ENCODE results near the gene ZNF45. TPM values are rescaled to one million over a fixed set of nuclear protein-coding genes. Genes with fewer than 3 reads are reported as not detected.
A peak's percentile ranks its signal among the peaks of the same experiment; 100 is the strongest.

The ZNF45 gene
- total and polyA plus RNA-seq, 2 of the 13 experiments (the other 11 are each of a cell fraction or from before 2014, with no cell fraction given), result 2.4 to 11.3 TPM

DNA sequence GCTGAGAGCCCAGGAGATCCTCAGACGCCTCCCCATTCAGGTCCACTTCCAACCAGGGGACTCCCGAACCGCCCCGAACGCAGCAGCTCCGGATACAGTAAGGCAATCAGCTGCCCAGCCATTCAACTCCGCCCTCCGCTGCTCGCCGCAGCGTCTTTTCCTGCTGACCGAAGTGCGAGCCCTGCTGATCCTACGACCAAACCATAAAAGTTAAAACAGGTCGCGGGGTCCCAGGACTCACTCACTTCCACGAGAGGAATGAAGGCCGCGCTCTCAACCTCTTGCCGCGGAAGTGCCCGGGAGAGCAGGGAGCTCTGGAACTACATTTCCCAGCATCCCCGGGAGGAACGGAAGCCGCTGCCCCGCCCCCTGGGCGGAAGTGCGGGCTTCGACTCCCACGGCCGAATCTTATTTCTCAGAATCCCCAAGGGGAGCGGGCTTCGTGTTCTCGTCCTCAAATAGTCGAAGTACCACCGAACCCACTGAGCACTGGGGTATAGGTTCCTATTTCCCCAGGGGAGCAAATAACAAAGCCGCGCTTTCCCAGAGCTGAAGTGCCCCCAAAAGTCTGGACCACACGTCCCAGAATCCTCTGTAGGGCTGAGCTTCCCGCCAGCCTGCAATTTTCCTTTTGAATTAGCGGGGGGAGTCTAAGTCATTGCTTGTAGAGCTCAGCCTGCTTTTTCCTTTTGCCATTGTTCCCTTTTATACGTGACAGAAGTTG is at the start of gene ZNF45 (continued):
- TF ChIP-seq ZNF687 (CRISPR knock-in tag; IDR thresholded peaks at IDR 0.05) (peak; percentile 65), ZSCAN31 (CRISPR knock-in tag; IDR thresholded peaks at IDR 0.05; ENCODE audit: low read depth) (peak; percentile 53), ZBTB1 (CRISPR knock-in tag; IDR thresholded peaks at IDR 0.05; ENCODE audit: borderline replicate concordance) (no peak), PAWR (CRISPR knock-in tag; IDR thresholded peaks at IDR 0.05; ENCODE audit: borderline replicate concordance) (no peak), AGO1 (IDR thresholded peaks at IDR 0.05; ENCODE audit: low read depth, low read length, poor library complexity, severe bottlenecking) (peak; percentile 43), NR3C1 (CRISPR knock-in tag; IDR thresholded peaks at IDR 0.05) (no peak), JUN (CRISPR knock-in tag; IDR thresholded peaks at IDR 0.05) (no peak), ZZZ3 (CRISPR knock-in tag; IDR thresholded peaks at IDR 0.05; ENCODE audit: borderline replicate concordance) (no peak), ZNF34 (CRISPR knock-in tag; IDR thresholded peaks at IDR 0.05; ENCODE audit: borderline replicate concordance) (no peak), BORCS8-MEF2B (CRISPR knock-in tag; IDR thresholded peaks at IDR 0.05) (no peak), DNMT1 (CRISPR knock-in tag; IDR thresholded peaks at IDR 0.05) (no peak), ZNF784 (CRISPR knock-in tag; IDR thresholded peaks at IDR 0.05; ENCODE audit: borderline replicate concordance) (no peak), ELF3 (CRISPR knock-in tag; IDR thresholded peaks at IDR 0.05) (peak; percentile 56), MBNL3 (CRISPR knock-in tag; conservative IDR thresholded peaks at IDR 0.05) (no peak), AHR (CRISPR knock-in tag; IDR thresholded peaks at IDR 0.05) (peak; percentile 23; the same call in 1 of the 2 replicates), DMAP1 (CRISPR knock-in tag; IDR thresholded peaks at IDR 0.05) (peak; percentile 56; the same call in 1 of the 2 replicates), MZF1 (CRISPR knock-in tag; IDR thresholded peaks at IDR 0.05; ENCODE audit: borderline replicate concordance) (no peak), PLRG1 (conservative IDR thresholded peaks at IDR 0.05) (no peak), HOXD1 (CRISPR knock-in tag; IDR thresholded peaks at IDR 0.05) (no peak), IRF2 (CRISPR knock-in tag; IDR thresholded peaks at IDR 0.05) (peak; percentile 79; the same call in 1 of the 2 replicates), ZNF775 (CRISPR knock-in tag; IDR thresholded peaks at IDR 0.05; ENCODE audit: borderline replicate concordance) (no peak)
- TF ChIP-seq, protein P1, sequence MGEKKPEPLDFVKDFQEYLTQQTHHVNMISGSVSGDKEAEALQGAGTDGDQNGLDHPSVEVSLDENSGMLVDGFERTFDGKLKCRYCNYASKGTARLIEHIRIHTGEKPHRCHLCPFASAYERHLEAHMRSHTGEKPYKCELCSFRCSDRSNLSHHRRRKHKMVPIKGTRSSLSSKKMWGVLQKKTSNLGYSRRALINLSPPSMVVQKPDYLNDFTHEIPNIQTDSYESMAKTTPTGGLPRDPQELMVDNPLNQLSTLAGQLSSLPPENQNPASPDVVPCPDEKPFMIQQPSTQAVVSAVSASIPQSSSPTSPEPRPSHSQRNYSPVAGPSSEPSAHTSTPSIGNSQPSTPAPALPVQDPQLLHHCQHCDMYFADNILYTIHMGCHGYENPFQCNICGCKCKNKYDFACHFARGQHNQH (CRISPR knock-in tag; IDR thresholded peaks at IDR 0.05), result peak; percentile 44; the same call in 1 of the 2 replicates
- TF ChIP-seq, protein P2, sequence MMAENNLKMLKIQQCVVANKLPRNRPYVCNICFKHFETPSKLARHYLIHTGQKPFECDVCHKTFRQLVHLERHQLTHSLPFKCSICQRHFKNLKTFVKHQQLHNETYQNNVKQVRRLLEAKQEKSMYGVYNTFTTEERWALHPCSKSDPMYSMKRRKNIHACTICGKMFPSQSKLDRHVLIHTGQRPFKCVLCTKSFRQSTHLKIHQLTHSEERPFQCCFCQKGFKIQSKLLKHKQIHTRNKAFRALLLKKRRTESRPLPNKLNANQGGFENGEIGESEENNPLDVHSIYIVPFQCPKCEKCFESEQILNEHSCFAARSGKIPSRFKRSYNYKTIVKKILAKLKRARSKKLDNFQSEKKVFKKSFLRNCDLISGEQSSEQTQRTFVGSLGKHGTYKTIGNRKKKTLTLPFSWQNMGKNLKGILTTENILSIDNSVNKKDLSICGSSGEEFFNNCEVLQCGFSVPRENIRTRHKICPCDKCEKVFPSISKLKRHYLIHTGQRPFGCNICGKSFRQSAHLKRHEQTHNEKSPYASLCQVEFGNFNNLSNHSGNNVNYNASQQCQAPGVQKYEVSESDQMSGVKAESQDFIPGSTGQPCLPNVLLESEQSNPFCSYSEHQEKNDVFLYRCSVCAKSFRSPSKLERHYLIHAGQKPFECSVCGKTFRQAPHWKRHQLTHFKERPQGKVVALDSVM (CRISPR knock-in tag; IDR thresholded peaks at IDR 0.05), result 0 out of 2 replicates have a peak, but pooled peaks have one; percentile 47
